Cardiac fibroblast (primary cell): ENCODE measurements around the gene NUS1.

Source experiments
- DNase-seq, 2 donors: peaks; one replicate each; pipeline versions ENCODE4 v3.0.0 to v3.0.0-alpha.2; 2010; ENCODE audit warnings: low read depth in 2 of 2
- H3K4me3 ChIP-seq, 2 donors: replicated peaks in 1 of 2; 1 replicate in 1 of 2; 2 replicates in 1 of 2; pipeline ENCODE4 v1.5.1; 2011; ENCODE audit warnings: low read depth in 2 of 2, low read length in 2 of 2, mild to moderate bottlenecking in 2 of 2, moderate library complexity in 1 of 2
- TF ChIP-seq, protein P1 (sequence below): IDR thresholded peaks from one replicate; pipeline ENCODE4 v1.5.1; 2011; ENCODE audit warnings: low read depth, mild to moderate bottlenecking, low read length, inconsistent platforms

Gene NUS1

DNA sequence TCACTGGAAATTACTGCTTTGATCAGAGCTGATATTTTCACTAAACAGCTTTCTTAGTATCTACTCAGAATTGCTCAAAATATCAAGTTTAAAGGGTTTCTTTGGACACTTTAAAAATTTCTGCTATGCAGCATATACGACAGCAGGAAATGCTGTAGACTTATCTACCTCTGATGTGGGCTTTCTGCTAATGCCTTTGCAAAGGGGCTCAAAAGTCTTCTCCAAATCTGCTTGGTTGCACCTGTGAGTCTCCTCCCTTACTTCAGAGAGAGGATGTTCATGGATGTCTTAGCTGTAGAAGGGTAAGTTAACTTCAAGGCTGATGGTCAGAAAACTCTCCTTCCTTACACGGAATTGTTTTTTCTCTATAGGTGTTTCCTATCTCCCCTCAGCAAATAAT is 19.9 kb upstream of the NUS1 start:
- no peak for DNase-seq
- H3K4me3 ChIP-seq = no peak overlapping the region
- TF ChIP-seq, protein P1, sequence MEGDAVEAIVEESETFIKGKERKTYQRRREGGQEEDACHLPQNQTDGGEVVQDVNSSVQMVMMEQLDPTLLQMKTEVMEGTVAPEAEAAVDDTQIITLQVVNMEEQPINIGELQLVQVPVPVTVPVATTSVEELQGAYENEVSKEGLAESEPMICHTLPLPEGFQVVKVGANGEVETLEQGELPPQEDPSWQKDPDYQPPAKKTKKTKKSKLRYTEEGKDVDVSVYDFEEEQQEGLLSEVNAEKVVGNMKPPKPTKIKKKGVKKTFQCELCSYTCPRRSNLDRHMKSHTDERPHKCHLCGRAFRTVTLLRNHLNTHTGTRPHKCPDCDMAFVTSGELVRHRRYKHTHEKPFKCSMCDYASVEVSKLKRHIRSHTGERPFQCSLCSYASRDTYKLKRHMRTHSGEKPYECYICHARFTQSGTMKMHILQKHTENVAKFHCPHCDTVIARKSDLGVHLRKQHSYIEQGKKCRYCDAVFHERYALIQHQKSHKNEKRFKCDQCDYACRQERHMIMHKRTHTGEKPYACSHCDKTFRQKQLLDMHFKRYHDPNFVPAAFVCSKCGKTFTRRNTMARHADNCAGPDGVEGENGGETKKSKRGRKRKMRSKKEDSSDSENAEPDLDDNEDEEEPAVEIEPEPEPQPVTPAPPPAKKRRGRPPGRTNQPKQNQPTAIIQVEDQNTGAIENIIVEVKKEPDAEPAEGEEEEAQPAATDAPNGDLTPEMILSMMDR = no peak

- TF ChIP-seq, protein P1 = no peak
- DNase-seq = peak in 1 of 2 donors; percentile 32
- no peak overlapping the region for H3K4me3 ChIP-seq
Observed at GRCh38 chr6:117666881-117667280, 8.4 kb upstream of the NUS1 start.

- TF ChIP-seq, protein P1 = no peak
- no peak overlapping the region for H3K4me3 ChIP-seq
- DNase-seq = no peak
Observed at GRCh38 chr6:117668736-117669135, 6.5 kb upstream of the NUS1 start.

- DNase-seq = no peak
- TF ChIP-seq, protein P1 = no peak
- H3K4me3 ChIP-seq = peak overlapping the region; percentile 51 to 63
Observed at GRCh38 chr6:117674503-117674902, 766 bp upstream of the NUS1 start.

GRCh38 chr6:117675658-117676301 is 511 bp downstream of the NUS1 start:
- H3K4me3 ChIP-seq = peak overlapping the region; percentile 83 to 84
- DNase-seq = peak; percentile 18

GRCh38 chr6:117676577-117677218 is 1.4 kb downstream of the NUS1 start:
- peak in 1 of 2 donors; percentile 14 for DNase-seq
- H3K4me3 ChIP-seq = peak overlapping the region; percentile 83 to 84
- TF ChIP-seq, protein P1 = no peak

- H3K4me3 ChIP-seq = peak overlapping the region in 1 of 2 donors; percentile 84
- DNase-seq = peak; percentile 66 to 71
- TF ChIP-seq, protein P1 = no peak
Observed at GRCh38 chr6:117677553-117678141, 2.4 kb downstream of the NUS1 start.
